Measurements from ENCODE around the gene ARID4B. TPM values are rescaled to one million over a fixed set of nuclear protein-coding genes. Genes with fewer than 3 reads are reported as not detected.
"Not testable (repeated sequence)": the region's sequence is repeated elsewhere in the genome, so short reads cannot be mapped to it uniquely, and the experiment has no call there.

ARID4B gene
- total RNA-seq, 4 donors from 2014 or later, result 23.6 to 37.9 (median 33.0) TPM

DNA sequence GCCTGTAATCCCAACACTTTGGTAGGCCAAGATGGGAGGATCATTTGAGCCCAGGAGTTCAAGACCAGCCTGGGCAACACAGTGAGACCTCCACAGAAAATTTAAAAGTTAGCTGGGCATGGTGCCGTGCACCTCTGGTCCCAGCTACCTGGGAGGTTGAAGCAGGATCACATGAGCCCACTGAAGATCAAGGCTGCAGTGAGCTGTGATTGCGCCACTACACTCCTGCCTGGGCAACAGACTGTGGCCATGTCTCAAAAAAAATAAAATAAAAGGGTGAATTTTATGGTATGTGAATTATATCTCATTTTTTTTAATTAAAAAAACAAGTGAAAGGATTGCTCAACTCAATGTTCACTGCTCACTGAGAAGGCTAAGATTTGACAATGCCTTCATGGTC is 8.7 kb downstream of the ARID4B start:
- intact Hi-C loops (cut with DNase I; ENCODE audit: low total_unique reads), result no loop called here
- TF ChIP-seq, protein P1, sequence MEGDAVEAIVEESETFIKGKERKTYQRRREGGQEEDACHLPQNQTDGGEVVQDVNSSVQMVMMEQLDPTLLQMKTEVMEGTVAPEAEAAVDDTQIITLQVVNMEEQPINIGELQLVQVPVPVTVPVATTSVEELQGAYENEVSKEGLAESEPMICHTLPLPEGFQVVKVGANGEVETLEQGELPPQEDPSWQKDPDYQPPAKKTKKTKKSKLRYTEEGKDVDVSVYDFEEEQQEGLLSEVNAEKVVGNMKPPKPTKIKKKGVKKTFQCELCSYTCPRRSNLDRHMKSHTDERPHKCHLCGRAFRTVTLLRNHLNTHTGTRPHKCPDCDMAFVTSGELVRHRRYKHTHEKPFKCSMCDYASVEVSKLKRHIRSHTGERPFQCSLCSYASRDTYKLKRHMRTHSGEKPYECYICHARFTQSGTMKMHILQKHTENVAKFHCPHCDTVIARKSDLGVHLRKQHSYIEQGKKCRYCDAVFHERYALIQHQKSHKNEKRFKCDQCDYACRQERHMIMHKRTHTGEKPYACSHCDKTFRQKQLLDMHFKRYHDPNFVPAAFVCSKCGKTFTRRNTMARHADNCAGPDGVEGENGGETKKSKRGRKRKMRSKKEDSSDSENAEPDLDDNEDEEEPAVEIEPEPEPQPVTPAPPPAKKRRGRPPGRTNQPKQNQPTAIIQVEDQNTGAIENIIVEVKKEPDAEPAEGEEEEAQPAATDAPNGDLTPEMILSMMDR (IDR thresholded peaks at IDR 0.05), result no peak
- no peak for TF ChIP-seq POLR2A (IDR thresholded peaks at IDR 0.05)
- DNase-seq (ENCODE audit: low spot score in 2 of 2), result no peak
- H3K4me3 ChIP-seq (ENCODE audit: low read depth, poor library complexity, severe bottlenecking), result no peak overlapping the region
- 90 to 98% methylated on average over 2 of the region's 2 CpGs for WGBS, 2 donors

DNA sequence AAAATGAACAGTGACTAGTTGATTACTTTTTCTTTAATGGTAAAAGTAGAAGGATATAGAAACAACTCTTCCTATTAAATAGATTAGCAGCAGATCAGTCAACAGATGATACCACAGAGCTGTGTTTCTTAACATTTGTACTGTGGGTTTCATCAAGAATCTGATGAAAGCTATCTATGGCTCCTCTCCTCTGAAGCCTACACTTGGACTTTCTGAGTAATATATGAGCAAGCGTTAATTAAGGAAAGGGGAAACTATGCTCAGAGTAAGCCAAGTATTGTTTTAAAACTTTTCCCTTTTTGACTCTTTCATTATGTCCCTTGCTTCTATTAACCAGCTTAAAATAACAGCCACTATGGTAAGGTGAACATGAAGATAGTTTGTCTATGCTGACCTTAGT is 10.8 kb downstream of the ARID4B start:
- H3K4me3 ChIP-seq (ENCODE audit: low read depth, poor library complexity, severe bottlenecking), result no peak overlapping the region
- intact Hi-C loops (cut with DNase I; ENCODE audit: low total_unique reads), result no loop called here
- TF ChIP-seq POLR2A (IDR thresholded peaks at IDR 0.05), result no peak
- TF ChIP-seq, protein P1 (IDR thresholded peaks at IDR 0.05), result no peak
- no peak for DNase-seq (ENCODE audit: low spot score in 2 of 2)
- WGBS, 2 donors, result 37 to 47% methylated on average over 1 of the region's 1 CpG

DNA sequence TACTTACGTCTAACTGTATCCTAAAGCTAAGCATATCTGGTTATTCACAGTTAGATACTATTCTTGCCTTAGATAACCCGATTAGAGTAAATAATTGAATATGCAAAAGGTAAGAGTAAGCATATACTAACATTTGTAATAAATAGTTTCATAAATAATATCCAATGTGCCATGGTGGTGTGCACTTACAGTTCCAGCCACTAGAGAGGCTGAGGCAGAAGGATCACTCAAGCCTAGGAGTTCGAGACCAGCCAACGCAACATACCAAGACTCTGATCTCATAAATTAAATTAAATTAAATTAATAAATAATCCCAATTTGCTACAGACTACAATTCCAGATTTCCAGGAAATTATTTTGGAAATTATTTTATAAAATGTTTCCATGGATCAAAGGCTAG is 12.2 kb downstream of the ARID4B start:
- TF ChIP-seq, protein P1 (IDR thresholded peaks at IDR 0.05), result no peak
- TF ChIP-seq POLR2A (IDR thresholded peaks at IDR 0.05), result no peak
- no peak overlapping the region for H3K4me3 ChIP-seq (ENCODE audit: low read depth, poor library complexity, severe bottlenecking)
- intact Hi-C loops (cut with DNase I; ENCODE audit: low total_unique reads), result no loop called here
- 95 to 97% methylated on average over 4 of the region's 4 CpGs for WGBS, 2 donors
- DNase-seq (ENCODE audit: low spot score in 2 of 2), result no peak

DNA sequence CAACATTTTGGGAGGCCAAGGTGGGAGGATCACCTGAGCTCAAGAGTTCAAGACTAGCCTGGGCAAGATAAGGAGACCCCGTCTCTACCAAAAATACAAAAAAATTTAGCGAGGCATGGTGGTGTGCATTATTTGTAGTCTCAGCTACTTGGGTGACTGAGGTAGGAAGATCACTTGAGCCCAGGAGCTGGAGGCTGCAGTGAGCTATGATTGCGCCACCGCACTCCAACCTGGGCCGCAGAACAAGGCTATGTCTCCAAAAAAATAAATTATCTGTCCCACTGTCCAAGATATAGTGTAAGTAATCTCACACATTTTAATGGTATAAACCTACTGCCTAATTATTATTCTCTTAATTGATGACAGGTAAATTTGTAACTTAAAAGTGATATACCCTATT is 12.8 kb downstream of the ARID4B start:
- H3K4me3 ChIP-seq (ENCODE audit: low read depth, poor library complexity, severe bottlenecking), result no peak overlapping the region
- 97 to 99% methylated on average over 5 of the region's 5 CpGs for WGBS, 2 donors
- TF ChIP-seq, protein P1 (IDR thresholded peaks at IDR 0.05), result no peak
- TF ChIP-seq POLR2A (IDR thresholded peaks at IDR 0.05), result no peak
- DNase-seq (ENCODE audit: low spot score in 2 of 2), result no peak
- intact Hi-C loops (cut with DNase I; ENCODE audit: low total_unique reads), result no loop called here

DNA sequence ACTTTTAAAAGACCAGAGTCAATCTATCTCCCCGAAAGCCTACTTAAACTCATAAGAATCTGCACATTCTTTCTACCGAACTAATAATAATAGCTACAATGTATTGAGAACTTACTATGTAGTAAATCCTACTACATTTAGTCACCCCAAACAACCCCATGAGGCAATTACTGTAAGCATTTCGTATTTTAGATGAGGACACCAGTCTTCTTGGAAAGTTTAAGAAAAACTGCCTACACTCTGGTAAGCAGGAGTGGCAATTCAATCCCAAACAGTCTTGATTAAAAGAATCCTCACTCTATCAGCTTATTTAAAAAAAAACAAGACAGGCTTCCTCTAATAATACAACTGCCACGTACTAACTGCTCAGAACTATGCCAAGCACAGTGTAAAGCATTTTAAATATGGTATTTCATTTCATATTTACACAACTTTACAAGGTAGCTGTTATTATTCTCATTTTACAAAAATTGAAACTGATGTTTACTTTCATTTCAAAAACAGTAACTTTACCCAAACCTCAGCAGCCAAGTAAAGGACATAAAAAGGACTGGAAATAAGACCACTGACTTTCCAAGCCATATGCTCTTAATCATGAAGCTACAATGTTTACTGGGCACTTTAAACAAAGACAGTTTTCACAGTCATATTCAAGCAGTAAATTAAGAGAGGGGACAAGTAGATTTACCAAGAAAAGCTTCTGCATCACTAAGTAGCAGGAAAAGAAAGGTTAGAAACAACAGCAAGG is 13.9 kb downstream of the ARID4B start:
- no peak for TF ChIP-seq POLR2A (IDR thresholded peaks at IDR 0.05)
- TF ChIP-seq, protein P1 (IDR thresholded peaks at IDR 0.05), result no peak
- 27 to 37% methylated on average over 4 of the region's 4 CpGs for WGBS, 2 donors
- no peak for DNase-seq (ENCODE audit: low spot score in 2 of 2)
- no peak overlapping the region for H3K4me3 ChIP-seq (ENCODE audit: low read depth, poor library complexity, severe bottlenecking)
- intact Hi-C loops (cut with DNase I; ENCODE audit: low total_unique reads), result no loop called here

DNA sequence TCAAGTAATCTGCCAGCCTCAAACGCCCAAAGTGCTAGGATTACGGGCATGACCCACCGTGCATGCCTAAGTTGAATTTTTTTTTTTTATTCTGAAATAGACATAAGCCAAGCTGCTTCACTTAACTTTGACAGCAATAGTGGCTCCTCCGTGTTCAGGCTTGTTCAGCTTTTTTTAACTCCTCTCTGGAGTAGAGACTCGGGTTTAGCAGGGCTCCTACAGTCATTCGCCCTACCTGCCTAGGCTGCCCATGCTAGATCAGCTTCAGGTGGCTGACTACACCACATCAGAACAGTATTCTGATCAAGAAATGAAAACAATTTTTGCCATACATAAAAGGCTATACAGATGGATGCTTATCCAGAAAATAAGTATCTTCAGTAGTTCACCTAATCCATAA is 14.7 kb downstream of the ARID4B start:
- TF ChIP-seq, protein P1 (IDR thresholded peaks at IDR 0.05), result no peak
- no peak for TF ChIP-seq POLR2A (IDR thresholded peaks at IDR 0.05)
- 37 to 40% methylated on average over 6 of the region's 6 CpGs for WGBS, 2 donors
- no peak for DNase-seq (ENCODE audit: low spot score in 2 of 2)
- no peak overlapping the region for H3K4me3 ChIP-seq (ENCODE audit: low read depth, poor library complexity, severe bottlenecking)
- intact Hi-C loops (cut with DNase I; ENCODE audit: low total_unique reads), result no loop called here

DNA sequence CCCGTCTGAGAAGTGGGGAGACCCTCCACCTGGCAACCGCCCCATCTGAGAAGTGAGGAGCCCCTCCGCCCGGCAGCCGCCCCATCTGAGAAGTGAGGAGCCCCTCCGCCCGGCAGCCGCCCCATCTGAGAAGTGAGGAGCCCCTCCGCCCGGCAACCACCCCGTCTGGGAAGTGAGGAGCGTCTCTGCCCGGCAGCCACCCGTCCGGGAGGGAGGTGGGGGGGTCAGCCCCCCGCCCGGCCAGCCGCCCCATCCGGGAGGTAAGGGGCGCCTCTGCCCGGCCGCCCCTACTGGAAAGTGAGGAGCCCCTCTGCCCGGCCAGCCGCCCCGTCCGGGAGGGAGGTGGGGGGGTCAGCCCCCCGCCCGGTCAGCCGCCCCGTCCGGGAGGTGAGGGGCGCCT is 18.8 kb downstream of the ARID4B start:
- H3K4me3 ChIP-seq (ENCODE audit: low read depth, poor library complexity, severe bottlenecking); intact Hi-C loops (cut with DNase I; ENCODE audit: low total_unique reads); DNase-seq (ENCODE audit: low spot score in 2 of 2): not testable (repeated sequence)
- 94% methylated on average over 9 of the region's 32 CpGs; no CpG with 5 or more reads in 1 of the 2 donors for WGBS, 2 donors

All from lower leg skin (tissue), 4 donors.